NT2/D1 (cell line): ENCODE measurements around the gene MST1.

ENCODE experiments used
- SUZ12 ChIP-seq: IDR thresholded peaks from 2 replicates; pipeline ENCODE4 v1.6.1; 2011; ENCODE audit not compliant: insufficient read length, insufficient read depth; ENCODE audit errors: extremely low read depth
- YY1 ChIP-seq: IDR thresholded peaks from 2 replicates; pipeline ENCODE4 v1.6.1; 2011; ENCODE audit not compliant: insufficient read length, insufficient read depth
- ZNF274 ChIP-seq: IDR thresholded peaks from 2 replicates; pipeline ENCODE4 v1.6.1; 2011; ENCODE audit warnings: mild to moderate bottlenecking, low read depth, low read length

- TF ChIP-seq ZNF274 = no peak
- no peak for TF ChIP-seq YY1
- no peak for TF ChIP-seq SUZ12
Observed at GRCh38 chr3:49665822-49666519, 23.3 kb downstream of the MST1 start.
